GM19324 (cell line): Measurements from ENCODE around the gene USF2.

Experiments
- ATAC-seq: cut with Tn5 transposase; IDR thresholded peaks from one replicate; pipeline ENCODE4 v1.9.1; 2021; ENCODE audit warnings: mild to moderate bottlenecking, moderate library complexity; ENCODE audit not compliant: unreplicated experiment, low FRiP score

USF2 gene

DNA sequence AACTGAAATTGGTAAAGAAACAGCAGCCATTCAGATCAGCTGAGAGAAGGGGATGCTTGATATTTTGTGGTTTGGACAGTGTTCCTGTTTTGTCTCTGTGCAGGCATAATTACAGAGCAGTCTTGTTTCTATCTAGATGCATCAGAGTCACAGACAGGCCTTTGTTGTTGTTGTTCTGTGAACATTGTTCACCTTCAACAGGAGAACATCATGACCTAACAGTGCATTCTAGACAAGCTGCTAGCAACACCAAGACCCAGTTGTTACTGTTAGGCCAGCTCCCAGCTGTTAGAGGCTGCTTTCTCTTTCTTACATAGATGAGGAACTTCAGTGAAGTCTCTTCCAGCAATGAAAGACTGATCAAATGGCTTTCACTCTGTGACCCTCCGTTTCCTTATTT, 28.4 kb upstream of the USF2 start:
- no peak for ATAC-seq

DNA sequence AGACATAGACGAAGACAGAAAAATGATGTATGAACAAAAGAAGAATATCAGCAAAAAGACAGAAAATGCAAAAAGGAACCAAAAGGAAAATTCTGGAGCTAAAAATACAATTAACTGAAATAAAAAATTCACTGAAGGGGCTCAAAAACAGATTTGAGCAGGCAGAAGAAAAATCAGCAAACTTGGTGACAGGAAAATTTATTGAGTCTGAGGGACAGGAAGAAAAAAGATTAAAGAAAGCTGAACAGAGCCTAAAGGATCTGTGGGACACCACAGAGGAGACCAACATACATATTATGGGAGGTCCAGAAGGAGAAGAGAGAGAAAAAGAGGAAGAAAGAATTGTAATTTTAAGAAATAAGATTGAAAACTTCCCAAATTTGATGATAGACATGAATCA, 27.3 kb upstream of the USF2 start:
- no peak for ATAC-seq

DNA sequence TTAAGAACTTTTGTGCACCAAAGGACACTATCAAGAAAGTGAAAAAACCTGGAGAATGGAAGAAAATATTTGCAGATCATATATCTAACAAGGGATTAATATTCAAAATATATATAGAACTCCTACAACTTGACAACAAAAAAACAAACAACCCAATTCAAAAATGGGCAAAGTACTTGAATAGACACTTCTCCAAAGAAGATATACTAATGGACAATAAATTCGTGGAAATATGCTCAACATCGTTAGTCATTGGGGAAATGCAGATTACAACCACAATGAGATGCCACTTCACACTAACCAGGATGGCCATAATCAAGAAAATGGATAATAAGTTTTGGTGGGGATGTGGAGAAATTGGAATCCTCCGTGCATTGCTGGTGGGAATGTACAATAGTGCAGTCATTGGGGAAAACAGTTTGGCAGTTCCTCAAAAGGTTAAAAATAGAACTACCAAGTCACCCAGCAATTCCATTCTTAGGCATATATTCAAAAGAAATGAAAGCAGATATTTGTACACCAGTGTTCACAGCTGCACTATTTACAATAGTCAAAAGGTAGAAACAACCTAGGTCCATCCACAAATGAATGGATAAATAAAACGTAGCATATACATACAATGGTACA, 22.2 kb upstream of the USF2 start:
- ATAC-seq, result no peak

DNA sequence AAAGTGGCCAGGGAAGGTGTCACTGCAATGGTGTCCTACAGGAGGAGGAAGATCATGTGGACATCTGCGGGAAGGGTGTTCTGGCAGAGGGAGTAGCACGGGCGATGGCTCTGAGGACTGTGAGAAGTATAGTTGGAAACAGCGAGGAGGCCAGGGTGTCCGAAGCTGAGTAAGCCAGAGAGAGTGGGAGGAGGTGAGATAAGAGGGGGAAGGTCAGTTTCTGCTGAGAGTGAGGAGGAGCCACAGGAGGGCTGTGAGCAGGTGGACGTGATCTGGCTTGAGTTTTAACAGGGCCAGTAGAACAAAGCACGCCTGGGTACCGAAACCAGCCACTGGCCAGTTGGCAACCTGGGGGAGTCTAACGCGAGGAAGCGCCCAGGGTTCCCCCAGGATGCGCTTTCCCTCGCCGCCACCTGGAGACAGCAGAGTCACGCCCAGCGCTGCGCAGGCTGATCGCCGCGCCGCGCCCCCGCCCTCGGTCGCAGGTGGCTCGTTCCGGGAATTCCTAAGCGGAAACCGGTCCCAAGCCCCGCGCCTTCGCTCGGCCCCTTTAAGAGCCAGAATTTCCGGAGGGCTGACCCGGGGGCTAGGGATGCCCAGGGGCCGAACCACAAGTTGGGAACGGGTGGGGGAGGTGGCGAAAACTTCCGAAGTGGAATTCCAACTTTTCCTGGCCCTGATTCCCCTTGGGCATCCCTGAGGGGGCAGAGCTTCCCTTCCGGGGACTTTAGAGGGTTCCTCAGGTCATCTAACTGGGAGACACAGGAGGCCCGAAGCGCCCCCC, 21.0 kb upstream of the USF2 start:
- ATAC-seq, result peak; percentile 37

DNA sequence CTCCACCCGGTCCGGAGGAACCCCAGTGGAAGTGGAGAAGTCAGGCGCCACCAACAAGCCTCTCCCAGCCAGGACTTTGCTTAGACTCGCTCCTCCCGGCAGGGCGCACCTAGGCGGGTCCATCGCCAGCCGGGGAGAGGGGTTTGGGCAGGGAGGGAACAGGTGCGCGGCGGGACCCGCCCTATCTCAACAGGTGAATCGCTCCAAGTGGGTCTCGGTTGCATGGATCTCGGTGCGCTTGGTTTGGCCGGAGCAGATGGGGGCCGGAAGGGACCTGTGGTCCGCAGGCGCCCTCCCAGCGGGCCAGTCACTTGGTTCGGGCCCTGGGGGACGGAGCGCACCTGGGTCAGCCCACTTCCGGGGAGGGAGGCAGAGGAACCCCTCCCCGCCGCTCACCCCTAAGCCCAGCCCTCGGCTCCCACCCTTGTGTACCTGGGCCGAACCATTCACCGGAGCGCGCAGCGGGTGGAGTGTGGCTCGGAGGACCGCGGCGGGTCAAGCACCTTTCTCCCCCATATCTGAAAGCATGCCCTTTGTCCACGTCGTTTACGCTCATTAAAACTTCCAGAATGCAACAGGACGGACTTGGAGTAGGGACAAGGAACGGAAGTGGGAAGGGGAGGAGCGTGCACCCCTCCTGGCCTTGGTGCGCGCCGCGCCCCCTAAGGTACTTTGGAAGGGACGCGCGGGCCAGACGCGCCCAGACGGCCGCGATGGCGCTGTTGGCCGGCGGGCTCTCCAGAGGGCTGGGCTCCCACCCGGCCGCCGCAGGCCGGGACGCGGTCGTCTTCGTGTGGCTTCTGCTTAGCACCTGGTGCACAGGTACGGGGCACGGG, 20.2 kb upstream of the USF2 start, which contains the start of gene LSR:
Gene LSR, plus strand, starts transcription at position 693 of the 836 bp plus-strand sequence. Its CDS starts 21 bp downstream, at position 714.
- peak; percentile 89 for ATAC-seq

DNA sequence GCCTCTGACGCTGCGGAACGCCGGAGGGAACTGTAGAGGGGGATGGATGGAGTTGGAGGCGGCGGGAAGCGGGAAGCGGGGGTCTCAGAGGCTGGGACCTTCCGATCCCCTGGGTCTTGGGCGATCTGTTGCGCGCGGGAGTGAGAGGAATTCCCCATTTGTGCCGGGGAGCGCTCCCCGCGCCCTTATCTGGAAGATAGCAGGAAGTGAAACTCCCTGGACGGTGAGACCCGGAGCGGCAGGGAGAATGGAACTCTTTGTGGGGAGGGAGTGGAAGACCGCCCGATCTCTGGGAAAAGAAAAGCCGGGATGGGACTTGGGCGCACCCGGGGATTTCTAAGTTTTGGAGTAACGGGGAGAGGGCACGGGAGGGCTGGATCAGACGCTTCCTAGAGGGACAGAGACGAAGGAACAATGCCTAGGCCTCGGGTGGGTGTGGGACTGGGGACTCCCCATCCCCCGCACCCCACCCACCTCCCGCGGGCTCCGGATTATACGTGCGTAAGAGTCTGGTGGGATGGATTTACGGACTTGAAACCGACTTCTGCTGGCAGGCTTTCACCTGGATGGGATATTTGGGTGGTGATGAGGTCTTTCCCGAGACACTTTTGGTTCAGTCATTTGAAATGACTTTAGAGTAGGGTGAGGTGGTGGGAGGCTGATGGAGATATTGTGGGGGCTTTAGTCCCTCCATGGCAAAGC, 19.5 kb upstream of the USF2 start:
- ATAC-seq, result no peak

DNA sequence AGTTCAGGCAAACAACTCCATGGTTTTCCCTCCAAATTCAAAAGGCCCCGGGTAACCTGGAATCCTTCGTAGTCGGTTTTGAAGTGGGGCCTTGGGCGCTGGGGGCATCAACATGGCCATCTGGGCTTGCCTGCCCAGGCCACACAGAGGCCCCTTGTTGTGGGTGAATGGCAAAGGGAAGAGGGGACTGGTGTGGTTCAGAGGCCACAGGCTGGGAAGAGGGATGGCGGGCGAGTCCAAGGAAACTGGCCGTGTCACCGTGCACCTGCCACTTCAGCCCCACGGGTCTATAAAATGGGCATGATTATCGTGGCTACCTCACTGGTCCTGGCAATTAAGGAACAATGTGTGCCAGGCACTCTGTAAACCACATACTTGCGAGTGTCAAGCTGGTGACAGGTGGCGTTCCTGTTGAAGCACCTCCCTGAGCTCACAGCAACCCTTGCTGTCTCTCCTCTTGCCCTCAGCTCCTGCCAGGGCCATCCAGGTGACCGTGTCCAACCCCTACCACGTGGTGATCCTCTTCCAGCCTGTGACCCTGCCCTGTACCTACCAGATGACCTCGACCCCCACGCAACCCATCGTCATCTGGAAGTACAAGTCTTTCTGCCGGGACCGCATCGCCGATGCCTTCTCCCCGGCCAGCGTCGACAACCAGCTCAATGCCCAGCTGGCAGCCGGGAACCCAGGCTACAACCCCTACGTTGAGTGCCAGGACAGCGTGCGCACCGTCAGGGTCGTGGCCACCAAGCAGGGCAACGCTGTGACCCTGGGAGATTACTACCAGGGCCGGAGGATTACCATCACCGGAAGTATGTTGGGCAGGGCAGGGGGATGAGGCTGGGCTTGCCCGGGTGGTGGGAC, 18.7 kb upstream of the USF2 start:
- no peak for ATAC-seq

DNA sequence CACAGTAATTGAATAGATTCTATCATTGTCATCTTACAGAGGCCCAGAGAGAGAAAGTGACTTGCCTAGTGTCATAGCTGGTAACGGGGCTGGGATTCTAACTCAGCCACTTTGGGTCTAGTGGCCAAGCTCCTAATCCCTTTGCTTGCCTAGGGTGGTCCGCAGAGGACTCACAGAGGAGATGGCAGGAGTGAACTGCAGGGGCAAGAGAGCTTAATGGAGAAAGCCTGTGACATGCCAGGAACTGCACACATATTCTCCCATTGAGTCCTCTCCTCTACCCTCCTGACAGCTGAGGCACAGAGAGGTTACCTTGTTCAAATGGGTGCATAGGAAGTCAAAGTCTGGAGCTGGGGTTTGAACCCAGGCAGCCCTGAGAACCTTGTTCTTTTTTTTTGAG, 17.3 kb upstream of the USF2 start:
- ATAC-seq, result no peak

DNA sequence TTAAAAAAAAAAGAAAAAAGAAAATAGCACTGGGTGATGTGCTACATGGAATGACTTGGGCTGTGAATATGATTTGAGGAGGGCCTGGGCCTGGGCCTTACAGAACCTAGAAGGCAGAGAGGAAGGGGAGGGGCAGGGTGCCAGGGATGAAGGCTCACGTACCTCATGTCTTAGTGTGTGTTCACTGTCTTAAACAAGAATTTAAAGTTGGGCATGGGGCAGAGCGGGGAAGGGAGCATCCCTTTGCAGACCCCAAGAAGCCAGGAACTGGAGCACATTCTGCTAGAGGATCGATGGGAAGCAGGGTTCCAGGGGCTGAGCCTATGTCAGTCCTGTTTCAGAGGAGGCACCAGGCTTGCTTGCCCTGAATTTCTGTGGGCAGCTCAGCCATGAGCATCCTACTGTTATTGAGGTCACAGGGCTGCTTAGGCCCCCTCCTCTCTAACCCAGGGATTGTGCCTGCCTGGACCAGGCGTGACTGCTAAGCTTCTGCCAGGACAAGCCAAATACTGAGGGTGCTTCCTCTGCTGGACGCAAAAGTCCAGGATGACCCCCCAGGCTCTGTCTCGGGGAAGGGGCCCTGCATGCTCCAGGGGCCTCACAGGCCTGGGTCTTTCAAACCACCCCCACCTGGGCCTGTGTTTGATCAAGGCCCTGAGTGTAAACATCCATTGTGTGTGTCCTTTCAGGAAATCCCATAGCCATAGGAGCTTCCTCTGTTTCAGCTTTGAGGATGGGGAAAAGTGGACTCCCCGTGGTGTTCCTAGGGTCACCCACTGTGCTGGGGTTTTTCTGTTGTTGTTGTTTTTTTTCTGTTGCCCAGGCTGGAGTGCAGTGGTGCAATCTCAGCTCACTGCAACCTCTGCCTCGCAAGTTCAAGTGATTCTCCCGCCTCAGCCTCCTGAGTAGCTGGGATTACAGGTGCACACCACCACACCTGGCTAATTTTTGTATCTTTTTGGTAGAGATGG, 15.2 kb upstream of the USF2 start:
- ATAC-seq, result no peak

DNA sequence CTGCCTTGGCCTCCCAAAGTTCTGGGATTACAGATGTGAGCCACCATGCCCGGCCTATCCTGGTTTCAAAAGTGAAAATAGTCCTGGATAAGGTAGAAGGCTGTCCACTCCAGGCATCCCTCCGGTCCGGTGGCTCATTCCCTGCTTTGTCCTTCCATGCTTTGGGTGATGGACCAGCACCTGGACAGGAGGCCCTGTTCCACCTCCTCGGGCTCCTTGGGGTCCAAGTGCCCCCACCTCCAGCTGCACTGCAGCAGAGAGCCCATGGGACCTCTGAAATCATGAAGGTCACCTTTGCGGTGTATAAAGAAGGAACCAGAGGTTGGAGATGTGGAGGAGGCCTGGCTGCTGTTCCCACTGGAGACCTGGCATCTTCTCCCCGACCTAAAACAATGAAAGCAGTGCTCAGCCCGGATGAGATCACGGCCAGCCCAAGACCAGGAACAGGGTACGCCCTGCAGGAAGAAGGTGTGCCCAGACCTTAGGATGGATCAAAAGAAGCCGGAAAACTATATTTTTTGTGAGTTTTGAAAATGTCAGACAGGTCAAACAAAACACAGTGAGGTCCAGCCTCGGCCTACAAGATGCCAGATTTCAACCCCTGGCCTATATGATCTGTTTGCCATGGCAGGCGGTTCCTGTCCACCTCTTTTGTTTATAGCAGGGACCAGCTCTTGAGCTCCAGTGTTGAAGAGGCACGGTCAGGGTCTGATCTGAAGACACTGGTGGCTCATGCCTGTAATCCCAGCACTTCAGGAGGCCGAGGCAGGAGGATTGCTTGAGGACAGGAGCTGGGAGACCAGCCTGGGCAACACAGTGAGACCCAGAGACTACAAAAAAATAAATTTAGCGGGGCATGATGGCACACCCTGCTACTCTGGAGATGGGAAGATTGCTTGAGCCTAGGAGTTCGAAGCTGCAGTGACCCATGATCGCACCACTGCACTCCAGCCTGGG, 14.1 kb upstream of the USF2 start:
- ATAC-seq, result no peak

DNA sequence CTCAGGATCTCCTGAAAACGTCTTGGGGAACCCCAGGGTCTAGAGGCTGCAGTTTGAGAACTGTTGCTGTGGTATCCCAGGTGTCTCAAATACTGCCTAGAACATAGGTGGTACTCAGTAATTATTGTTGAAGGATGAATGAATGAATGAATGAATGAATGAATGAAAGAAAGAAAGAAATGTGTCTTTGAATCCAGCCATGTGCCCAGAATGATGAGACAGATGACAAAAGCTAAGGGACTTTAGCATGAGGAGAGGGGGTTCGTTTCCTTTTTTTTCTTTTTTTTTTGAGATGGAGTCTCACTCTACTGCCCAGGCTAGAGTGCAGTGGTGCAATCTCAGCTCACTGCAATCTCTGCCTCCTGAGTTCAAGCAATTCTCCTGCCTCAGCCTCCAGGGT, 12.2 kb upstream of the USF2 start:
- ATAC-seq, result no peak

DNA sequence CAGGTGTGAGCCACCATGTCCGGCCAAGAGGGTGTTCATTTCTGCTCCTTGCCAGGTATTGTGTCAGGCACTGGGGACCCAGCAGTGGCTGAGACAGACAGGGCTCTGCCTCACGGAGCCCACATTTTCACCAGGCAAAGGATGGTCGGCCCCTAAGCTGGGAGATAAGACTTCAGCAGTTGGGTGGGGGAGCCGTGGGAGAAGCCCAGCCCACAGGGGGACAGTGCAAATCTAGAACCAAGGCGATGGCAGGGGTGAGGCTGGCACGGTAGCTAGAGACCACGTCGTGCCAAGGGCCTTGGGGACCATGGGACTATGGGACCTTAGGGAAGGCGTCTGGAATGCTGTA, 11.7 kb upstream of the USF2 start:
- ATAC-seq, result no peak

DNA sequence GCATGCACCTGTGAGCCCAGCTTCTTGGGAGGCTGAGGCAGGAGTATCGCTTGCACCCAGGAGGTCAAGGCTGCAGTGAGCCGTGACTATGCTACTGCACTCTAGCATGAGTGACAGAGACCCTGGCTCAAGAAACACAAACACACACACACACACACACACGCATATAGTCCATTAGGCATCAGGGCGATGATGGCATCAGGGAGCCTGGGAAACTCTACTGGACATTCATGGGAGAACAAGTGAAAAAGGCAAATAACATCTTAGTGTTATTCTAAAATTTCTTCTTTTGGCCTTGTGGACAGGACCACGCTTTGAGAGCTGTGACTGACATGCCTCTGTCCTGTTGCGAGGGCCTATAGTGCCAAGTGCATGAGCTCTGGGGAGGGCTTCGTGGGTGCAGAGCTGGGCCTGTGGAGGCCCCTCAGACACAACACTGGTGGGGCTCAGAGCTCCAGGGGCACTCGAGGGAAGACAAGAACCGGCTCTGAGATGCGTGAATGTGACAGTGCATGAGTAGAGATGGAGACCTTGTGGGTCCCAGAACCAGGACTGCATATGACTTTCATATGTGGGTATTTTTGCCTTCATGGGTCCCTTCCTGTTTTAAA, 8.0 kb upstream of the USF2 start:
- no peak for ATAC-seq

DNA sequence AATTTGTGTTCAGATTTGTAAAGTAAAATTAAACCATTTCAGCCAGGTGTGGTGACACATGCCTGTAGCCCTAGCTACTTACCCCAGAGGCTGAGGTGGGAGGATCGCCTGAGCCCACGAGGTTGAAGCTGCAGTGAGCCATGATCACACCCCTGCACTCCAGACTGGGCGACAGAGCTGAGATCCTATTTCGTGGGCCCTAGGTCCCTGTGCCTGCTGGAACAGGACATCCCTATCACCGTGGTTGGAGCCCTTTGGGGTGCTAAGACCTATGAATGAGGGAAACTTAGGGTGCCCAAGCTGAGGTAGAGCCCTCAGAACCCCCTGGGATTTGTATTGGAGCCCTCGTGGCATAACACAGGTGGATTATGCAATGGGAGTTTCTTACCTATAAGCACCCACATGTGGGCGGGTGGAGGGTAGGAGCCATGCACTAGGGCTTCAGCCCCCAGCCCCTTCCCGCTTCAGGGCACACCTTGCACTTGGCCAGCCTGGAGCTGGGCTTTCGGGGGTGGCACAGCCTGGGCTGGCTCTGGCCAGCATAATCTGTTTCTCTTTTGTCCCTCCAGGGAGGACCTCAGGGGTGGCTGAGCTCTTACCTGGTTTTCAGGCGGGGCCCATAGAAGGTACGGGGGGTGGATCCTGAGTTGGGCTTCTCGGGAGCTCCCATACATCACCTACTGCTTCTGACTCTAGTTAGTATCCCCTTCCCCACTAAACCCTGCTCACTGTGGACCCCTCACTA, 7.2 kb upstream of the USF2 start:
- no peak for ATAC-seq

DNA sequence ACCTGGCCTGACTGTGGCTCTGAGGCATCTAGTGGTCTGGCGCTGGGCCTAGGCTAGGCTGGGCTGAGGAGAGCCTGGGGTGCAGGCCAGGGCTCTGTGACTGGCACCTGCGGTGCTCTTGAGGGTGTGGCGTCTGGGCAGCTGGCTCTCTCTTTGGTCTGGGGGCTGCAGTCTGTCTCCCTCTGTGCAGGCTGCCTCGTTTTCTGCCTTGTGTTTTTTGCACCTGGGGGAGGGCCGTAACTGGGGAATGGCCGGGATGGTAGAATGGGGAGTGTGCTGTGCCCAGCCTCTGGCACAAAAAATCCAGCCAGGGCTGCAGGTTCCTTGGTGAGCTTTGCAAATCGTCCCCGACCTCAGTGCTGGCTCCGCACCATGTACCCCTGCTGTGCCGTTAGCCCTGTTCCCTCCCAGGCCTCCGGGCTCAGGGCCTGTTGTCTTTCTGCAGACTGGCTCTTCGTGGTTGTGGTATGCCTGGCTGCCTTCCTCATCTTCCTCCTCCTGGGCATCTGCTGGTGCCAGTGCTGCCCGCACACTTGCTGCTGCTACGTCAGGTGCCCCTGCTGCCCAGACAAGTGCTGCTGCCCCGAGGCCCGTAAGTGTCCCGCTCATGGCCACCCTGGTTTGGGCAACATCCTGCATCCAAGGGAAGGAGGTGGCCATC, 6.5 kb upstream of the USF2 start:
- no peak for ATAC-seq
